ENCODE results near the gene ERICH4. TPM values are rescaled to one million over a fixed set of nuclear protein-coding genes. Genes with fewer than 3 reads are reported as not detected.
"Not testable (repeated sequence)": the region's sequence is repeated elsewhere in the genome, so short reads cannot be mapped to it uniquely, and the experiment has no call there.

ERICH4 gene
- total RNA-seq, 1 experiment from 2014 or later, result not detected

DNA sequence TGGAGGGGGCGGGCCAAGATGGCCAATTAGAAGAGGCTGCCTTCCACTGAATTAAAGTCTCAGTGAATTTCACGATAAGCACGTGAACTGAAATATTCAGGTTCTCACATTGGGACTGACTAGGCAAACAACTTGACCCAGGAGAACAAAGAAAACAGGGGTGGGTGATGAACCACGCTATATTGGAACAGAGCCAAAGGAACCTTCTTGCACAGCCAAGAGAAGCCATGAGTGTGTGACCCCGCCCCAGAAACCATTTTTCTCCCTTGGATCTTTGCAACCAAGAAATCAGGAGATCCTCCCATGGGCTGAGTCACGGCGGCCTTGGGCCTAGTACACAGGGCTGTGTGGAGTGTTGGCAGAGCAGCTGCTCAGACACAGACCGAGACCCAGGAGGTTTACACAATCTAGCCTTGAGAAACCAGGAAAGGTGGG, 36.8 kb downstream of the ERICH4 start:
- no peak overlapping the region for H3K4me2 ChIP-seq
- H3K79me2 ChIP-seq (ENCODE audit: low read depth), result no peaks in the 10 kb centered on the region
- H3K36me3 ChIP-seq (ENCODE audit: low read depth), result no peaks in the 10 kb centered on the region
- ChIA-PET CTCF (no interaction called here), POLR2A (ENCODE audit: unreplicated experiment) (no interaction called here)
- intact Hi-C loops (cut with micrococcal nuclease; ENCODE audit: unreplicated experiment), result no loop called here
- H3F3A ChIP-seq (ENCODE audit: insufficient read depth, low read depth), result no peaks in the 10 kb centered on the region
- TF ChIP-seq, protein P1, sequence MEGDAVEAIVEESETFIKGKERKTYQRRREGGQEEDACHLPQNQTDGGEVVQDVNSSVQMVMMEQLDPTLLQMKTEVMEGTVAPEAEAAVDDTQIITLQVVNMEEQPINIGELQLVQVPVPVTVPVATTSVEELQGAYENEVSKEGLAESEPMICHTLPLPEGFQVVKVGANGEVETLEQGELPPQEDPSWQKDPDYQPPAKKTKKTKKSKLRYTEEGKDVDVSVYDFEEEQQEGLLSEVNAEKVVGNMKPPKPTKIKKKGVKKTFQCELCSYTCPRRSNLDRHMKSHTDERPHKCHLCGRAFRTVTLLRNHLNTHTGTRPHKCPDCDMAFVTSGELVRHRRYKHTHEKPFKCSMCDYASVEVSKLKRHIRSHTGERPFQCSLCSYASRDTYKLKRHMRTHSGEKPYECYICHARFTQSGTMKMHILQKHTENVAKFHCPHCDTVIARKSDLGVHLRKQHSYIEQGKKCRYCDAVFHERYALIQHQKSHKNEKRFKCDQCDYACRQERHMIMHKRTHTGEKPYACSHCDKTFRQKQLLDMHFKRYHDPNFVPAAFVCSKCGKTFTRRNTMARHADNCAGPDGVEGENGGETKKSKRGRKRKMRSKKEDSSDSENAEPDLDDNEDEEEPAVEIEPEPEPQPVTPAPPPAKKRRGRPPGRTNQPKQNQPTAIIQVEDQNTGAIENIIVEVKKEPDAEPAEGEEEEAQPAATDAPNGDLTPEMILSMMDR (conservative IDR thresholded peaks at IDR 0.05), result no peak
- TF ChIP-seq EZH2 (IDR thresholded peaks at IDR 0.05; ENCODE audit: low read depth), result no peak
- H3K9me3 ChIP-seq (ENCODE audit: insufficient read depth, low read depth), result no peaks in the 10 kb centered on the region; the same call in 1 of the 2 replicates
- no peaks in the 10 kb centered on the region for H3K4me1 ChIP-seq (replicated peaks; ENCODE audit: insufficient read depth)
- H2AFZ ChIP-seq, result no peak overlapping the region
- H3K4me3 ChIP-seq, result no peak overlapping the region
- peak in 1 of 2 experiments; percentile 4 for DNase-seq
- H3K27me3 ChIP-seq (ENCODE audit: insufficient read depth, low read depth), result peaks cover 90% of the 10 kb centered on the region
- no peaks in the 10 kb centered on the region for H3K9me2 ChIP-seq (ENCODE audit: insufficient read depth)
- H4K20me1 ChIP-seq (ENCODE audit: insufficient read depth), result no peaks in the 10 kb centered on the region
- H3K27ac ChIP-seq, result no peak overlapping the region
- no TSS peak for BruUV-seq (replicated peaks)

DNA sequence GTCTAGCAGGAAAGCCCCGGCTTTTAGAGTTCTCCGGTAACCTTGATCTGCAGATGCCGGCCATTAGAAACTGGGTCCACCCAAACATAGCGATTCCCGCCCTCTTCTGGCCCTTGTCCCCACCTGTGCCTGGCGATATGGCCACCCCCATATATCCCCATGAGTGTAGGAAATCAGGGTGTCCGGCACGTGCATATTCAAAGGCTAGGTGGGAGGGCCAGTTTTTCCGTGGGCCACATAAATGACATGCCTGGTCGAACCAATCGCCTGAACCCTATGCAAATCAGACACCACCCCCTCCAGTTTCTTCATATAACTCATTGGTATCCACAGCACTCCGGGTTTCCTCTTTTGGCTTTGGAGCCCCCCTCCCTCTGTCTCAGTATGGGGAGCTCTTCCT, 37.4 kb downstream of the ERICH4 start:
- H2AFZ ChIP-seq, result no peak overlapping the region
- H4K20me1 ChIP-seq (ENCODE audit: insufficient read depth), result no peaks in the 10 kb centered on the region
- H3K4me2 ChIP-seq, result no peak overlapping the region
- BruUV-seq (replicated peaks), result no TSS peak
- no peaks in the 10 kb centered on the region for H3K9me2 ChIP-seq (ENCODE audit: insufficient read depth)
- ChIA-PET POLR2A (ENCODE audit: unreplicated experiment) (no interaction called here), CTCF (no interaction called here)
- intact Hi-C loops (cut with micrococcal nuclease; ENCODE audit: unreplicated experiment), result no loop called here
- H3K9me3 ChIP-seq (ENCODE audit: insufficient read depth, low read depth), result no peaks in the 10 kb centered on the region; the same call in 1 of the 2 replicates
- H3K27ac ChIP-seq, result no peak overlapping the region
- TF ChIP-seq, protein P1 (conservative IDR thresholded peaks at IDR 0.05), result no peak
- TF ChIP-seq EZH2 (IDR thresholded peaks at IDR 0.05; ENCODE audit: low read depth), result no peak
- DNase-seq, result no peak
- H3K79me2 ChIP-seq (ENCODE audit: low read depth), result no peaks in the 10 kb centered on the region
- peaks cover 90% of the 10 kb centered on the region for H3K27me3 ChIP-seq (ENCODE audit: insufficient read depth, low read depth)
- no peaks in the 10 kb centered on the region for H3K36me3 ChIP-seq (ENCODE audit: low read depth)
- no peak overlapping the region for H3K4me3 ChIP-seq
- H3F3A ChIP-seq (ENCODE audit: insufficient read depth, low read depth), result no peaks in the 10 kb centered on the region
- H3K4me1 ChIP-seq (replicated peaks; ENCODE audit: insufficient read depth), result no peaks in the 10 kb centered on the region

DNA sequence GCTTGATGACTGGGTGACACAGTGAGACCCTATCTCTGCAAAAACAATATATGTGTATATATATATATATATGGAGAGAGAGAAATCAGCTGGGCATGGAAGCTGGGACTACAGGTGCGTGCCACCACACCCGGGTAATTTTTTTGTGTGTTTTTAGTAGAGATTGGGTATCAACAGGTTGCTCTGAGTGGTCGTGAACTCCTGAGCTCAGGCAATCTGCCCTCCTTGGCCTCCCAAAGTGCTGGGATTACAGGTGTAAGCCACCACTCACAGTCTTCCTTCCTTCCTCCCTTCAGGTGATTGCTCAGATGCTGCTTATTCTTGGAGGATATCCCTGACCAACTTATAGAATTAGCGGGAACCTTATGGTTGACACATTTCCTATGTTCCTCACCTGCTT, 41.9 kb downstream of the ERICH4 start:
- ChIA-PET CTCF (no interaction called here), POLR2A (ENCODE audit: unreplicated experiment) (no interaction called here)
- Histone ChIP-seq H3K4me3 (no peak overlapping the region), H4K20me1 (ENCODE audit: insufficient read depth) (no peaks in the 10 kb centered on the region), H3K4me1 (replicated peaks; ENCODE audit: insufficient read depth) (no peaks in the 10 kb centered on the region), H3K27me3 (ENCODE audit: insufficient read depth, low read depth) (peaks cover 76% of the 10 kb centered on the region), H3K9me2 (ENCODE audit: insufficient read depth) (no peaks in the 10 kb centered on the region), H3K9me3 (ENCODE audit: insufficient read depth, low read depth) (0 out of 2 replicates have a peak, but pooled peaks cover 6% of the 10 kb centered on the region), H3K4me2 (no peak overlapping the region), H3K79me2 (ENCODE audit: low read depth) (no peaks in the 10 kb centered on the region), H2AFZ (no peak overlapping the region), H3K27ac (no peak overlapping the region), H3F3A (ENCODE audit: insufficient read depth, low read depth) (no peaks in the 10 kb centered on the region), H3K36me3 (ENCODE audit: low read depth) (no peaks in the 10 kb centered on the region)
- intact Hi-C loops (cut with micrococcal nuclease; ENCODE audit: unreplicated experiment), result no loop called here
- no TSS peak for BruUV-seq (replicated peaks)
- TF ChIP-seq, protein P1 (conservative IDR thresholded peaks at IDR 0.05), result no peak
- DNase-seq, result no peak

DNA sequence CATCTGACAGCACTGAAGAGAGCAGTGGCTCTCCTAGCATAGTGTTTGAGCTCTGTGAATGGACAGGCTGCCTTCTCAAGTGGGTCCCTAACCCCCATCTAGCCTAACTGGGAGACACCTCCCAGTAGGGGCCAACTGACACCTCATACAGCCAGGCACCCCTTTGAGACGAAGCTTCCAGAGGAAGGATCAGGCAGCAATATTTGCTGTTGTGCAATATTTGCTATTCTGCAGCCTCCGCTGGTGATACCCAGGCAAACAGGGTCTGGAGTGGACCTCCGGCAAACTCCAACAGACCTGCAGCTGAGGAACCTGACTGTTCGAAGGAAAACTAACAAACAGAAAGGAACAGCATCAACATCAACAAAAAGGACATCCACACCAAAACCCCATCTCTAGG, 44.0 kb downstream of the ERICH4 start:
- H3K4me1 ChIP-seq (replicated peaks; ENCODE audit: insufficient read depth); H3K27ac ChIP-seq; H3K9me3 ChIP-seq (ENCODE audit: insufficient read depth, low read depth); POLR2A ChIA-PET (ENCODE audit: unreplicated experiment); DNase-seq; BruUV-seq (replicated peaks); intact Hi-C loops (cut with micrococcal nuclease; ENCODE audit: unreplicated experiment); H3K79me2 ChIP-seq (ENCODE audit: low read depth); H3K4me2 ChIP-seq; H3F3A ChIP-seq (ENCODE audit: insufficient read depth, low read depth); H2AFZ ChIP-seq; H4K20me1 ChIP-seq (ENCODE audit: insufficient read depth); H3K36me3 ChIP-seq (ENCODE audit: low read depth); H3K4me3 ChIP-seq; CTCF ChIA-PET; H3K9me2 ChIP-seq (ENCODE audit: insufficient read depth): not testable (repeated sequence)
- H3K27me3 ChIP-seq (ENCODE audit: insufficient read depth, low read depth), result peaks cover 62% of the 10 kb centered on the region
